Choroid plexus epithelial cell (primary cell): ENCODE results near the gene SLC35G2.
"Not testable (repeated sequence)": the region's sequence is repeated elsewhere in the genome, so short reads cannot be mapped to it uniquely, and the experiment has no call there.

Experiments used
- DNase-seq: peaks from one replicate; pipeline ENCODE4 v3.0.0-alpha.2; 2010; ENCODE audit warnings: low read depth
- H3K4me3 ChIP-seq: 2 replicates; pipeline ENCODE4 v1.5.1; 2011; ENCODE audit warnings: low read depth, mild to moderate bottlenecking, control low read depth, low read length, moderate library complexity
- TF ChIP-seq, protein P1 (sequence below): conservative IDR thresholded peaks from 2 replicates; pipeline ENCODE4 v1.5.1; 2011; ENCODE audit warnings: low read depth, mild to moderate bottlenecking, control low read depth, inconsistent platforms, low read length, moderate library complexity

SLC35G2 gene

DNA sequence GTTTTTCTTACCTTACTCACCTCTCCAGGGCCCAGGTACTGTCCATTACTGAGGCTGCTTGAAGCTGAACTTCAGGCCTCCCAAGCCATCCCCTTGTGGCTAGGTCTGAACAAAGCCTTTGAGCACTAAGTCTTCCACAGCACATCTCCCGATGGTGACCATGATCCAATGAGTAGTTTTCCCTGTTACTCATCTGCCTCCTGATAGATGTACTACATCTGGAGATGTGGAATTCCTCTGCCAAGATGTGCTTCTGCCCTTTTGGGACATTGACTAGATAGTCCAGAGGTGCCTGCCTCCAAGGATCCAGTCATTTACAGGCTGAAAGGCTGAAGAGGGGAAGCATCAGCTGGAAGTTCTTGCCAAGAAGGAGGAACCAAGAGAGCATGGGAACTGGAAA lies 28.9 kb upstream of the SLC35G2 start:
- no peak overlapping the region for H3K4me3 ChIP-seq
- TF ChIP-seq, protein P1, sequence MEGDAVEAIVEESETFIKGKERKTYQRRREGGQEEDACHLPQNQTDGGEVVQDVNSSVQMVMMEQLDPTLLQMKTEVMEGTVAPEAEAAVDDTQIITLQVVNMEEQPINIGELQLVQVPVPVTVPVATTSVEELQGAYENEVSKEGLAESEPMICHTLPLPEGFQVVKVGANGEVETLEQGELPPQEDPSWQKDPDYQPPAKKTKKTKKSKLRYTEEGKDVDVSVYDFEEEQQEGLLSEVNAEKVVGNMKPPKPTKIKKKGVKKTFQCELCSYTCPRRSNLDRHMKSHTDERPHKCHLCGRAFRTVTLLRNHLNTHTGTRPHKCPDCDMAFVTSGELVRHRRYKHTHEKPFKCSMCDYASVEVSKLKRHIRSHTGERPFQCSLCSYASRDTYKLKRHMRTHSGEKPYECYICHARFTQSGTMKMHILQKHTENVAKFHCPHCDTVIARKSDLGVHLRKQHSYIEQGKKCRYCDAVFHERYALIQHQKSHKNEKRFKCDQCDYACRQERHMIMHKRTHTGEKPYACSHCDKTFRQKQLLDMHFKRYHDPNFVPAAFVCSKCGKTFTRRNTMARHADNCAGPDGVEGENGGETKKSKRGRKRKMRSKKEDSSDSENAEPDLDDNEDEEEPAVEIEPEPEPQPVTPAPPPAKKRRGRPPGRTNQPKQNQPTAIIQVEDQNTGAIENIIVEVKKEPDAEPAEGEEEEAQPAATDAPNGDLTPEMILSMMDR: no peak
- no peak for DNase-seq

DNA sequence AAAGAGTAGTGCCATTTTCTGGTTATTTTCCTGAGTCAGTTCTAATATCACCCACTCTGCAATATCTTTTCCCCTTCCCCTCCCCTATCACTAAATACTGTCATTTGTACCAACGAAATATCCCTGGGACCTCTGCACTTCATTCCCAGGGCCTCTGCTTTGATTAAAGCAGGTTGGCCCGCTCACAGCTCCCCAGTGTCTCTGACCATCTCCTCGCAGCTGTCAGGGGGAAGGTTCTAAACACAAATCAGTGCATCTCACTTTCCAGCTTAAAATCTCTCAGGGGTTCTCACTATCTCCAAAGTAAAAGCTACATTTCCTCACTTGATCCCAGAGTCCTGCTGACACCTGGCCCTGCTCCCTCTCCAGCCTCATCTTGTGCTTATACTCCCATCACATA lies 28.1 kb upstream of the SLC35G2 start:
- DNase-seq: no peak
- TF ChIP-seq, protein P1: no peak
- H3K4me3 ChIP-seq: no peak overlapping the region

DNA sequence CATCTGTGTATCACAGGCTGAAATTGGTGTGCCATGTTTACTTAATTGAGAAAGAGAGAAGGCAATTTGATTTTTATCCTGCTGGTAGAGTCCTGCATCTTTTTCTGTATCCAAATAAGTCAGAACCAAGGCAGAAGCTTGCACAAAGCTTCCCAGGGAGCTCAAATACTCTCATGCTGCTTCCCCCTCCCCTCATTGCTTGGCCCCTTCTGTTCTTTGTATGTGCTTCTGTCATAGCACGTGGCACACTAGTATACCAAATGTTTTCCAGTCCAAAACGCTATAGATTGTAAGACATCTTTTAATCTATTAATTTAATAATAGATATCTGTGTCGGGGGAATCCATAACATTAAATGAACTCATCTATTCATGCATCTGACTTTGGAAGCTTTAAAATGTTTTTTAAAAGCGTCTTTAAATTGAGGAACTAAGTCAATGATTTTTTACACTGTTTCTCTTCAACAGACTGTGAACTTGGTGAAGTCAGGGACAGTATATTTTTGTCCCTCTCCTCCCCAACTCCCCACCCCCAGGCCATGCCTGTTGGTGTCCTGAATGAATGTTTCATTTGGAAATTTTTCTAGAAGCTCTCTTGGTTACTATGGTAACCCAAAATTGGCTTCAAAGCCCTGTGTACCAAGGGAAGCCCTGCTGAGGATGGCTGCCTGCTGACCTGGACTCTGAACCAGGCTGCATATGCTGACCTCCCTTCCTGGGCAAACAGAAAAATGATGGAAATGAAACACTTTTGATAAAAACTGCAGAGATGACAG lies 26.2 kb upstream of the SLC35G2 start:
- TF ChIP-seq, protein P1: no peak
- no peak for DNase-seq
- H3K4me3 ChIP-seq: no peak overlapping the region

DNA sequence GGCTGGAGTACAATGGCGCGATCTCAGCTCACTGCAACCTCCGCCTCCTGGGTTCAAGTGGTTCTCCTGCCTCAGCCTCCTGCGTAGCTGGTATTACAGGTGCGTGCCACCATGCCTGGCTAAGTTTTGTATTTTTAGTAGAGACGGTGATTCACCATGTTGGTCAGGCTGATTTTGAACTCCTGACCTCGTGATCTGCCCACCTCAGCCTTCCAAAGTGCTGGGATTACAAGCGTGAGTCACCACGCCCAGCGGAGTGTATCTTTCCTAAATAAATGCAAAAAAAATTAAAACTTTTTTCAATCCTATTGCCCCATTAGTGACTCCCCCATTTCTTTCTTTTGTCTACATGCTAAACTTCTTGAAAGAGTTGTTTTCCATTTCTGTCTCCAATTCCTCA lies 17.8 kb upstream of the SLC35G2 start:
- not testable (repeated sequence) for DNase-seq, H3K4me3 ChIP-seq

DNA sequence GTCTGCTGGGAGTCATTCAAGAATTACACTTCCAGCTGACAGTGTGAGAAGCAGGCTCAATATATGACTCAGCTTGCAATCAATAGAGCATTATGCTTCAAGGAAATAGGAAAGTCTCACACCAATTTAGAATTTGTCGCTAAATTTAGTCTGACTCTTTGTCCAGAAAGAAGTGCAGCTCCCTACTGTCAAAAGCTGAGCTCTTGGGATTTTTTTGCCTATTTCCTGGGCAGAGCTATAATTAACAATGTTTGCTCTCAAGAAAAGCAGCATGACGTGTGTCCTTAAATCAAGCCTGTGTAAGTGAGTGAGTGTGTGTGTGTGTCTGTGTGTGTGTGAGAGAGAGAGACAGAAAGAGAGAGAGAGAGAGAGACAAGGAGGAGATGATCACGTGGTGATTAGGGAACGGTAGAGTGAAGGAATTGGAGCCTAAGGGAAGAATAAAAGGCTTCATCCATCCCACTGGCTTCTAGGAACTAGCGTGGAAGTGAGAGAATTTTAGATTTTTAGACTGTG lies 16.4 kb upstream of the SLC35G2 start:
- H3K4me3 ChIP-seq: no peak overlapping the region
- DNase-seq: peak; percentile 45
- TF ChIP-seq, protein P1: no peak

DNA sequence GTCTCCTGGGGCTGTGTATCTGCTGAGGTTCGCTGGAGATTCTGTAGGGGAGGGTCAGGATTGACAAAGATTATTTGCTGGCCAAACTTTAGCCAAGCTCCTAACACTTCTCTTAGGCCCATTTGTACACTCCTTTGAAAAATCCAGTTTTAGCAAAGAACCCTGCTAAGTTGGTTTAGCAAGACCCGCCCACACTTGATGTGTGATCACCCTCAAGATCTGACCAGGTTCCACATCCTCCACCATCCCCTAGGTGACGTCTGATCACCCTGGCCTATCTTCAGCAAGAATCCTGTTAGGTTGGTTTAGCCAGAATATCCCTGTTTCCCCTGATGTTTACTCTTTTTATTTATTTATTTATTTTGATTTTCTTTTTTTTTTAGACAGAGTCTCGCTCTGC lies 14.8 kb upstream of the SLC35G2 start:
- no peak for DNase-seq
- H3K4me3 ChIP-seq: no peak overlapping the region
- TF ChIP-seq, protein P1: no peak

DNA sequence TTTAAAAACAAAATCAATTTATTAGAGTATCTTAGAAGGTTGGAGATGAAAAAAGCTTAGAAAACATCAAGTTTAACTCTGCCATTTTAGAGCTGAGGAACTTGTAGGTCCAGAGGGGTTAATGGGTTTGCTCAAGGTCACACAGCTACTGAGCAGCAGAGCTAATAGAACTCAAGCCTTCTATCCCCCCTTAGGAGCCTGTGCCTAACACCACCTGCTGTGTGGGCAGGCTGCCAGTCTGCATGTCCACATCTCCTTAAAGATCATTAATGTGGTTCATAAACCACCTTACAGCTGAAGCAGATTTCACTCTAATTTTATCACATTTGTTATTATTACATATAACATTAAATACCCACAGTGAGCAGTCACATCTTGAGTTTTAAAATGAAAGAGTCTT lies 14.1 kb upstream of the SLC35G2 start:
- DNase-seq: peak; percentile 47
- H3K4me3 ChIP-seq: no peak overlapping the region
- TF ChIP-seq, protein P1: no peak
